WI38 (cell line): Measurements from ENCODE around the gene FRS2.

ENCODE experiments used
- H3K4me3 ChIP-seq: 2 replicates; pipeline ENCODE4 v1.5.1; 2011; ENCODE audit warnings: low read depth, mild to moderate bottlenecking, control low read depth, low read length
- TF ChIP-seq, protein P1 (sequence below): IDR thresholded peaks from 2 replicates; pipeline ENCODE4 v1.5.1; 2012; ENCODE audit warnings: low read depth, mild to moderate bottlenecking, control low read depth, low read length

Gene FRS2

GRCh38 chr12:69548687-69549086 is 78.5 kb downstream of the FRS2 start:
- H3K4me3 ChIP-seq = no peak overlapping the region
- TF ChIP-seq, protein P1, sequence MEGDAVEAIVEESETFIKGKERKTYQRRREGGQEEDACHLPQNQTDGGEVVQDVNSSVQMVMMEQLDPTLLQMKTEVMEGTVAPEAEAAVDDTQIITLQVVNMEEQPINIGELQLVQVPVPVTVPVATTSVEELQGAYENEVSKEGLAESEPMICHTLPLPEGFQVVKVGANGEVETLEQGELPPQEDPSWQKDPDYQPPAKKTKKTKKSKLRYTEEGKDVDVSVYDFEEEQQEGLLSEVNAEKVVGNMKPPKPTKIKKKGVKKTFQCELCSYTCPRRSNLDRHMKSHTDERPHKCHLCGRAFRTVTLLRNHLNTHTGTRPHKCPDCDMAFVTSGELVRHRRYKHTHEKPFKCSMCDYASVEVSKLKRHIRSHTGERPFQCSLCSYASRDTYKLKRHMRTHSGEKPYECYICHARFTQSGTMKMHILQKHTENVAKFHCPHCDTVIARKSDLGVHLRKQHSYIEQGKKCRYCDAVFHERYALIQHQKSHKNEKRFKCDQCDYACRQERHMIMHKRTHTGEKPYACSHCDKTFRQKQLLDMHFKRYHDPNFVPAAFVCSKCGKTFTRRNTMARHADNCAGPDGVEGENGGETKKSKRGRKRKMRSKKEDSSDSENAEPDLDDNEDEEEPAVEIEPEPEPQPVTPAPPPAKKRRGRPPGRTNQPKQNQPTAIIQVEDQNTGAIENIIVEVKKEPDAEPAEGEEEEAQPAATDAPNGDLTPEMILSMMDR = no peak

DNA sequence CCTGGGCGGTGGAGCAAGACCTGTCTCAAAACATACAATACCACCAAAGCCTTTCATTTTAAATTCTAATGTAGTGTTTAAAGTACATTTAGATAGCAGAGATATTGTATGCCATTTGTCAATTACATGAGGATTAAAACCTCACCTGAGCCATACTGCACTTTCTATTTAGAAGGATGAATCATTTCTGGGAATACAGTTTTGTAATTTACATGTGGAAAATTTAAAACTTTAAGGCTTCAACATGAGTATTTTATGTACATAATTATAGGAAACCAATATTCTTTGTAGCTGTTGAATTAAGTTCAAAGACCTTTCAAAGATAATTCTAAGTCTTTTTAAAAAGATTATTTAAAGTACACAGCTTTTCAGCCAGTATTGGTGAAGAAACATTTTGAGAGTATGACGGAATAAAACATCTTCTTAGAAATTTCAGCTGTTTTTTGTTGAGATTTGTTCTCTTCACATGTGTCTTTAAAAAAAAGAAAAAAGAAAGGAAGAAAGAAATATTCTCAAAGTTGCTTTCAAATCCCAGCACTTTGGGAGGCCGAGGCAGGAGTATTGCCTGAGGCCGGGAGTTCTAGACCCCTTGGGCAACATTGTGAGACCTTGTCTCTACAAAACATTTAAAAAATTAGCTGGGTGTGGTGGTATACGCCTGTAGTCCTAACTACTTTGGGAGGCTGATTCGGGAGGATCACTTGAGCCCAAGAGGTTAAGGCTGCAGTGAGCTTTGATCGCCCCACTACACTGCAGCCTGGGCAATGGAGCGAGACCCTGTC is 80.6 kb downstream of the FRS2 start:
- TF ChIP-seq, protein P1 = no peak

DNA sequence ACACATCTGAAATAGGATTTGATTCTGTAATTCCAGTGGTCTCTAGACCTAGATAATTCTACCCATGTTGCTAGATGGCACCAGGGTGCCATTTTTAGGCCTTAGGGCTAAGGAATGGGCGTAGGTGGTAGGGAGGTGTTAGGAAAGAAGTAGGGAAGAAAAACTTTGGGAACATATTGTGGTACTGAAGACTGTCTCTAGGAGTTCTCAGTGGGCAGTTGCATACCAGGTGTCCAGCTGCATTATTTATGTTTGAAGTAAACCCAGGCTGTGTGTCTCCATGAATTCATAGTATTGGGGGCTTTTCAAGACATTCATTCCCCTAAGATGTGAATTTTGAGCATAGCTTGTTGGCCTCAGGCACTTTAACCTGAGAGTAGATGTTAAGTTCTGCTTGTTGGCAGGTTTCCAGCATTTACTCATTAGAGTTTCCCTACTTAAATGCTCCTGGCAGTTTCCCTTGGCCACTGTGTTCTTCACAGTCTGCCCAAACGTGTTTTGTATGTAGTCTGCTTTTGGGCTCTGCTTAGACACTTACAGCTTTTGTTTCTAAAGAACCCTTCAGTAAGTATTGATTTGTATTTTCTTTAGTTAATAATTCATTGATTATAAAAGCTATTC is 83.5 kb downstream of the FRS2 start:
- TF ChIP-seq, protein P1 = no peak
- no peak overlapping the region for H3K4me3 ChIP-seq

More for the DNA sequence above, 80.6 kb downstream of the FRS2 start:
- no peak overlapping the region for H3K4me3 ChIP-seq

DNA sequence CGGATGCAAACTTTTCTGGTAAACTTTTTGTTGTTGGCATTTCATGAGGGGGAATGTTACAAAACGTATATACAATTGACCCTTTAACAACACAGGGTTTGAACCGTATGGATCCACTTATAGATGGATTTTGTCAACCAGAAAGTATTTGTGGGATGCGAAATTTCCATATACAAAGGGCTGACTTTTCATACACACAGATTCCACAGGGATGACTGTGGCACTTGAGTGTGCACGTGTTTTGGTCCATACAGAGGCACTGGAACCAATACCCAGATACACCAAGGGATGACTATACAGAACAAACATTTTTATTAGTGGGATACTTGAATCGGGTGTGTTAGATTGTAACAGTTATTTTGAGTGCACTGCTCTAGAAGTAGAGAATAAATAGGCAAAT is 85.3 kb downstream of the FRS2 start:
- TF ChIP-seq, protein P1 = no peak
- H3K4me3 ChIP-seq = no peak overlapping the region

DNA sequence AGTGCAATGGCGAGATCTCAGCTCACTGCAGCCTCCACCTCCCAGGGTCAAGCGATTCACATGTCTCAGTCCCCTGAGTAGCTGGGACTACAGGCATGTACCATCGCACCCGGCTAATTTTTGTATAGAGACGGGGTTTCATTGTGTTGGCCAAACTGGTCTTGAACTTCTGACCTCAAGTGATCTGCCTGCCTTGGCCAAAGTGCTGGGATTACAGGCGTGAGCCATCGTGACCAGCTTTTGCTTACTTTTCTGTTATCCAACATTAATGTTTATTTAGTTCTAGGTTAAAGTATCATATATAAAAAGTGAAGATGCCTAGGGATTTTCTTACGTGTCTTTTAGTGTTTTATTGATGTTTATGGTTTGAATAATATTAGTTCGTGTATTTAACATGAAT is 86.2 kb downstream of the FRS2 start:
- H3K4me3 ChIP-seq = no peak overlapping the region
- TF ChIP-seq, protein P1 = no peak

DNA sequence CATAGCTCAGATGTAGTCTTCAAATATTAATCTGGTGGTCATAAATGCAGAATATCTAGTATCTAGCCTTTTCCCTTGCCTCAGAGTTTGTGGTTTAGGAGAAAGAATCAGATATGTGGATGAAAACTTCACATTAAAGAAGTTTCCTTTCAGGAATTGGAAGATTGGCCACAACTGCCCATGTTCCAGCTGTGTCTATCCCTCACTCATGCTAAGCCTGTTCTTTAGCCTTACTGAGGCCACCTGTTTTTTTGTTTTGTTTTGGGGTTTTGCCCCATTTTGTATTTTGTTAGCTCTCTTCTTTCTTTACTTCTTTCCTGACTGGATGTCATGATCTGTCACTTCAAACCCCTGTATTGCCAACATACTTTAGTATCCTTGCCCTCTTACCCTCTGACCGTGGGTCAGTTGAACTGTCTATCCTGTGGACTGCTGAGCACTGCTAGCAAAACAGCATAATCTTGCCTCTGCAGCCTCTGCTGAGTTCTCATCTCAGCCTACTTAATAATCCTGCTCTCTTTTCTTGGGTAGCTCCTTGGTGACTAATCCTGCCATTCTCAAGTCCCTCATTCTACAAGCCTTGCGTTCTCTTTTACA is 93.1 kb downstream of the FRS2 start:
- TF ChIP-seq, protein P1 = no peak
- H3K4me3 ChIP-seq = no peak overlapping the region

- TF ChIP-seq, protein P1 = no peak
- H3K4me3 ChIP-seq = no peak overlapping the region
Measured at GRCh38 chr12:69566603-69567002, 96.4 kb downstream of the FRS2 start.
